Epithelial cell of esophagus (primary cell): ENCODE results near the gene CD2BP2.

Experiments
- DNase-seq: peaks from one replicate; pipeline ENCODE4 v3.0.0; 2010; ENCODE audit warnings: low read depth
- H3K4me3 ChIP-seq: 2 replicates; pipeline ENCODE4 v1.5.1; 2011; ENCODE audit warnings: mild to moderate bottlenecking, low read length, control low read depth
- CTCF ChIP-seq: IDR thresholded peaks from 2 replicates; pipeline ENCODE4 v1.5.1; 2011; ENCODE audit warnings: low read depth, mild to moderate bottlenecking, low read length, control low read depth, inconsistent platforms; ENCODE audit not compliant: insufficient read depth; ENCODE audit errors: missing control alignments

Gene CD2BP2

DNA sequence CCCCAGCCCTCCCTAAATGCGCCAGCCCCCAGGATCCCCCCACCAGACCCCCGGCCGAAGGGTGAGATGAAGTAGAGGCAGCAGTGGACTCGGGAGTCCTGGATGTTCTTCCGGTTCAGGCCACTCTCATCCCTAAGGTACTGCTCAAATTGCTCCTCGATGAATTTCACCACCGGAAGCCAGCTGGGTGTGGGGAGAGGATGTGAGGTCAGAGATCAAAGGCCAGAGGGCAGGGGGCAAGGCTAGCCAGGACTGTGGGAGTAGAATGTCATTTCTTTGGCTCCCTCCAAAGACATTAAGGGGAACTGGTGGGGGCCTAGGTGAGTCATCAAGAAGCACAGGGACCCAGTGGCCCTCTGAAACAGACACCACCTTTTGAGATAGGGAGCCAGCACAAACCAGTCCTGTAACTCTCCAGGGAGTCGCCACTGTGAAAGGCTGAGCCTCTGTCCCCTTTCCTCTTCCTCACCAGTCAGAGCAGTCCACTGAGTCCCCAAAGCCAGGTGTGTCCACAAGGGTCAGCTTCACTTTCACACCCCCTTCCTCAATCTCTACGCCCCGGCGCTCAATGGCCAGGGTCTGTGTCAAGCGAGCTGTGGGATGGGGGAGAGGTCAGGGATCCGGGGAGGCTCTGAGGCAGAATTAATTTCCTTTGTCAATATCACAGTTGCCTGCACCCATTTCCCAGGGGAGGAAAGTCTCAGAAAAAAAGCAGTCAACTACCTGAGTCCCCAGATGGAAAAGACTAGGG is 26.4 kb upstream of the CD2BP2 start:
- H3K4me3 ChIP-seq, result no peak overlapping the region
- no peak for TF ChIP-seq CTCF
- DNase-seq, result no peak

DNA sequence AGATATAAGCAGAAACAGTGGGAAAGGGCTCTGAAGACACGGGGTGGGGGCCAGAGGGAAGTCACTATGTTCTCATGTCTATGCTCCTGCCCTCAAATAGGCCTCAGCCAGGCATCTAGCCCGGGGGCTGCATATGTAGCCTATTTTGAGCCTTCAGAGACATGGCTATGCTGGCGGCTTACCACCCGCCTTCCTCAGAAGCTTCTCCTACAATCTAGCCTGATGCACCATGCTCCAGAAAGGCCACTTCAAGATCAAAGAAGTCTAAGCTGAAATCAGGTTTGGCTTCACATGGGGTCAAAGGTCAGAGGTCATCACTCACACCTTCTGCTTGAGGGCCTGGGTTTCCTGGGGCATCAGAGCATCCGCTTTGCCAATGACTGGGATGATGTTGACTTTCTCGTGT is 25.7 kb upstream of the CD2BP2 start:
- H3K4me3 ChIP-seq, result no peak overlapping the region
- no peak for TF ChIP-seq CTCF
- no peak for DNase-seq

DNA sequence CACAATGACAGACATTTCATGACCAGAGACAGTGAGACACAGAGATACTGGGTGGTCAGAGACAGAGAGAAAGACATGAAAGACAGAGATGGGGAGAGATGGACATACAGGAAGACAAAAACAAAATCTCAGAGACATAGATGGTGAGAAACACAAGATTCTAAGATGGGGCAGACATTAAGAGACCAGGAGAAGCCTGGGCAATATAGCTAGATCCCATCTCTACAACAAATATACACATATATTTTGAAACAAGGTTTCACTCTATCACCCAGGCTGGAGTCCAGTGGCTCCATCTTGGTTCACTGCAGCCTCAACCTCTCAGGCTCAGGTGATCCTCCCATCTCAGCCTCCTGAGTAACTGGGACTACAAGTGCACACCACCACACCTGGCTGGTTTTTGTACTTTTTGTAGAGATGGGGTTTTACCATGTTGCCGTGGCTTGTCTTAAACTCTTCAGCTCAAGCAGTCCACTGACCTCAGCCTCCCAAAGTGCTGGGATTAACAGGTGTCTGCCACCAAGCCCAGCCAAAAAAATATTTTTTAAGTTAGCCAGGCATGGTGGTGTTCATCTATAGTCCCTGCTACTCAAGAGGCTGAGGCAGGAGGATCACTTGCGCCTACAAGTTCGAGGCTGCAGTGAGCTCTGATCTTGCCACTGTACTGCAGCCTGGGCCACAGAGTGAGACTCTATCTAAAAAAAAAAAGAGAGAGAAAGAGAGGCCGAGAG is 25.1 kb upstream of the CD2BP2 start:
- no peak for TF ChIP-seq CTCF
- H3K4me3 ChIP-seq, result no peak overlapping the region
- DNase-seq, result no peak

DNA sequence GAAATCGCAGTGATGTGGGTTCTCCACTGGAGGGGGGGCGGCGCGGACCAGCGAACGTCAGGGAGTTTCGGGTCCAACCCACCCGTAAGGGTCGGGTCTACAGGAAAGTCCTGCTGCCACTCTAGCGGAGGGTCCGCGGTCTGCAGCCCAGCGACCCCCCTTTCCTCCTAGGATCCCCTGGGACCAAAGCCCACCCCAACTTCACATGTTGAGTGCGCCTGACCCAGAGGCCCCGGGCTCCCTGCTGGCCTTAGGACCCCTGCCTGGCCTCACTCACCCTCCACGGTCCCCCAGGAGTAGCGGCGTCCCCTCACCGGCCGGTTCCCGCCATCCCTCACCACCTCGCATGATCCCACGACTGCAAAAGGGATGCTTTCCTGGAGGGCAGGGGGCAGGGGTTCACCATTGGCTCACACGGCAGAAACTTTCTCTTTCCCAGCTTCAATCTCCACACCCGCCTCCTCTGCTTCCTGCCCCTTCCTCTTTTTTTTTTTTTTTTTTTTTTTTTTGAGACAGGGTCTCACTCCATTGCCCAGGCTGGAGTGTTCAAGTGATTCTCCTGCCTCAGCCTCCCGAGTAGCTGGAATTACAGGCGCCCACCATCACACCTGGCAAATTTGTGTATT is 24.2 kb upstream of the CD2BP2 start:
- DNase-seq, result no peak
- H3K4me3 ChIP-seq, result peak overlapping the region; percentile 70
- TF ChIP-seq CTCF, result no peak

DNA sequence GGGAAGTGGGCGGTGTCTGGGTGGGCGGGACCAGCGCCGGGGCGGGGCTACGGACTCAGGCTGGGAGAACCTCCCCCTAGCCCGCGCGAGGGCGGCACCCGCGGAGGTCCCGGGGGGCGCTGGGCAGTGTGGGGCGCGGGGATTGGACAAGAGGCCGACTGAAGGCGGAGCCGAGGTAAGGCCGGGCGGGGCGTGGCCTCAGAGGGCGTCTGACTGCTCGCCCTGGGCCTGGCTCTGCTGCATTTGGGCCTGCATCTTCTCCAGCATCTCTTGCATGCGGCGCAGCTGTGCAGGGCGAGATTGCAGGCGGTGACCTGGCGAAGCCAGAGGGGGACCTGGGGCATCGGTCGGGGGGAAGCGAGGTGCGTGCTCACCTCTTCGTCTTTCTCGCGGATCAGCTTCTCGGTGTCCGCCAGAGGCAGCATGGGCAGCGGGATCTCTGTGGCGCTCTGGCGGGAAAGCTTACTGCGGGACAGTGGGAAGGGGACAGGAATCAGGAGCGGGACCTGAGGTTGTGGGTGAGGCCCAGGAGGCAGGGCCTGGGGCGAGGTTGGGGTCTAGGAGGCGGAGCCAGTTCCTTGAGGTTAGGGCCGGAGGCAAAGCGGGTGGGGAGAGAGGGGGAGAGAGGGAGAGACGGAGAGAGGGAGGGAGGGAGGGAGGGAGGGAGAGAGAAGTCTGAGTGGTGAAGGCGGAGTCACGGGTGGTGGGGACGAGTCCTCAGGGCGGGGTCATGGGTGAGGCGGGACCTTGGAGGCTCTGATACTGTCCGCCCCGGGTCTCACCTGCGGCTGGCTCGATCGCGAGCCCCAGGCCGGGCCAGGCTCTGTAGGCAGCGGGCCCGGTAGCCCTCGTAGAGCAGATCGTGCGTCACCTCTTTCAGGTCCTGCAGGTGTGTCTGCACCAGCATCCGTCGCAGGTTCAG is 23.4 kb upstream of the CD2BP2 start:
- DNase-seq, result peak; percentile 99
- H3K4me3 ChIP-seq, result peak overlapping the region; percentile 70
- peak; percentile 35 for TF ChIP-seq CTCF

DNA sequence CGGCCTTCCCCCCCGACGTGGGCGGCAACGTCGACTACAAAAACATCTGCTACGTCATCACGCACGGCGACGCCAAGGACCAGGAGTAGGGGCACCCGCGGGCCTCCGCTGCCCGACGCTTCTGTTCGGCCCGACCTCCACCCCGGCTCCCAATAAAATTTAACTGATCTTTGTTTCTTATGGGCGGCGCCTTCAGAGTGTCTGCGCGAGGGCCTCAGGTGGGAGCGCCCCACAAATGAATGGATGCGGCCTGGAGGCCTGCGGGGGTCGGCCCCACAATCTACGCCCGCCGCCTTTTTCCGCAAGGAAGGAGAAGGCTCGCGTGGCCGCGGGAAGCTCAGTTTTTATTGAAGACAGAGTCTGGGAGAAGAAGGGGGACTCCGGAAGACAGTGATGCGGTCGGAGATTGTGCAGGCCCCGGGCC is 22.7 kb upstream of the CD2BP2 start:
- no peak for TF ChIP-seq CTCF
- peak; percentile 78 for DNase-seq
- peak overlapping the region; percentile 70 for H3K4me3 ChIP-seq
